ENCODE measurements around the gene PPP1R12C.

DNA sequence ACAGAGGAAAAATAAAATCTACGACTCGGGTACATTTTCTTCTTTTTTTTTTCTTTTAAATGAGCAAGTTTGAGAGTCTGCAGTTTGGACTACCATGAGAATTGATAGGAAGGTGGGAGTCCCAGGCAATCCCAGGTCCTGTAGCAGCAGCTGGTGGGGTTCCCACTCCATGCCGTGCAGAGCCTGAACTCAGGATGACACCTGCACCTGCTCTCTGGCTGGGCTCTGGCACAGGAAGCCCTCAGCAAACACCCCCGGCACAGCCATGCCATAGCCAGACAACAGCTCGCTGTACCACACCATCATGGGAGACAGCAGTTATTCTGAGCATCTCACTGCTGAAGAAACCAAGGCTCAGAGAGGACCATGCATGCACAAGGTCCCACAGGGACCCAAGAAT, 73.2 kb downstream of the PPP1R12C start:
- TF ChIP-seq POLR2A (IDR thresholded peaks at IDR 0.05) (no peak), CTCF (IDR thresholded peaks at IDR 0.05) (no peak)

All from uterus (tissue), 2 donors.